HL-60/S4 treated with phorbol 12-myristate 13-acetate at 8.2 ng/mL for 4 days and 3 days (cell line): ENCODE data around the gene ACKR2.
"Not testable (repeated sequence)": the region's sequence is repeated elsewhere in the genome, so short reads cannot be mapped to it uniquely, and the experiment has no call there.

Source experiments
- in situ Hi-C: fragments of 300-500 bp; cut with MboI; formaldehyde crosslinking; loops from 2 replicates; pipeline ENCODE4 v1.15.0; 2022; ENCODE audit warnings: low sequenced_read_pairs

The ACKR2 gene

DNA sequence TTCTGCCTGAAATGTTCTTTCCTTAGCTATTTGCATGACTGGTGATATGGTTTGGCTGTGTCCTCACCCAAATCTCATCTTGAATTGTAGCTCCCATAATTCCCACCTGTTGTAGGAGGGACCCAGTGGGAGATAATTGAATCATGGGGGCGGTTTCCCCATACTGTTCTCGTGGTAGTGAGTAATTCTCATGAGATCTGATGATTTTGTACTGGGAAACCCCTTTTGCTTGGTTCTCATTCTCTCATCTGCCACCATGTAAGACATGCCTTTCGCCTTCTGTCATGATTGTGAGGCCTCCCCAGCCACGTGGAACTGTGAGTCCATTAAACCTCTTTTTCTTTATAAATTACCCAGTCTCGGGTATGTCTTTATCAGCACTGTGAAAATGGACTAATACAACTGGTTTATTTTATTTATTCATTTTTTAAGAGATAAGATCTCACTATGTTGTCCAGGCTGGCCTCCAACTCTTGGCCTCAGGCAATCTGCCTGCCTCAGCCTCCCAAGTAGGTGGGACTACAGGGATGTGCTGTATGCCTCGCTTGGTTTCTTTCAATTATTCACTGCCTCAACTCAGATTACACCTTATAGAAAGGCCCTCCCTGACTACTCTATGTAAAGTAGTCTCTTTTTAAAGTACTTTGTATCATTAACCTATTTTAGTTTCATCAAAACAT, 74.1 kb downstream of the ACKR2 start:
- in situ Hi-C loops, result not testable (repeated sequence)

DNA sequence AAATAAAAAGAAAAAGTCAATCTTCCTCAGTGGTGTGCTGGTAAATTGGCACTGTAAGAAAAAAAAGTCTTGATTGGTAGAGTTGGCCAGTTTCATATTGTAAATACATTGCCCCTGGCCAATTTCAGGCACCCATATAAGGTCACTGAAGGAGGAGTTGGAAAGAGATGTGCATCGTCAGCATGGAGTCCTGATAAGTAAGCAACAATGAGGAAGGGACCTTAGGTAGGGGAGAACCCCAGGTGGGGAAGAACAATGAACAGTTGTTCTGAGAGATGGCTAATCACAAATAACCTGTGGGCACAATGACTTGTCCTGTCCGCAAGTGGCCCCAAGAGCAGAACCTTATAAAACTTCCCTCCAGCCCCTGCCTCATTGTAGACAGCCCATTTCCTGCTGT, 75.1 kb downstream of the ACKR2 start:
- in situ Hi-C loops, result no loop called here

DNA sequence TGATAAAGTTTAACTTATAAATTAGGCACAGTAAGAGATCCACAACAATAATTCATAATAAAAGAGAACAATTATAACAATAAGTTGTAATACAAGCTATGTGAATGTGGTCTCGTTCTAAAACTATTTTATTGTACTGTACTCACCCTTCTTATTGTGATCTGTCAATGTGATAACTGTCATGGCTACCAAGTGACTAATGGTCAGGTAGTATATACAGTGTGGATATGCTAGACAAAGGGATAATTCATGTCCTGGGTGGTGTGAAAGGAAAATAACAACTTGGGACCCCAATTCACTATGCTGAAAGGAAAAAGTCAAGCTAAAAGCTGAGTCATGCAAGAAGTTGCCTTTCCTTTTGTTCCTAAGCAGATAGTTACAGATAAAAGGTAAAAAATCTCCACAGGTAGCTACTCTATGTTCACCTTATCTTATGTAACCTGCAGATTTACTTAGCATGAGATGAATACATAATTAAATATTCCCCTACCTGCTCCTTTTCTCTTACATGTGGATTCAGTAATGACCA, 77.1 kb downstream of the ACKR2 start:
- in situ Hi-C loops, result no loop called here

DNA sequence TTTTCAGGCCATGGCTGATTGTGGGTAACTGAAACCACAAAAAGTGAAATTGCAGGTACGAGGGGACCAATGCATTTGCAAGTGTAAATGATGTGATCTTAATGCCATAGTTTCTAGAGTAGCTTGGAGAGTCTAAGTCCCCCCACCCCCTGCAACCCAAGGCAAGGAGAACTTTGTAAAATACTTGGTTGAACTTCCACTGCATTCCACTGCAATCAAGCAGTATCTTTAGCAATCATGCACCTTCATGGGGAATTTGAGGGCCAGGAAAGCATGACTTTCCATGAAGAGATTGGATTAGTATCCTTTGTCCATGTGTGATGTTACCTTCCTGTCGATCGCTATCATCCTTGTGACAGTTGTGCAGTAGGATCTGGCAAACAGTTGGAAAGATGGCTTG, 77.8 kb downstream of the ACKR2 start:
- in situ Hi-C loops, result no loop called here

DNA sequence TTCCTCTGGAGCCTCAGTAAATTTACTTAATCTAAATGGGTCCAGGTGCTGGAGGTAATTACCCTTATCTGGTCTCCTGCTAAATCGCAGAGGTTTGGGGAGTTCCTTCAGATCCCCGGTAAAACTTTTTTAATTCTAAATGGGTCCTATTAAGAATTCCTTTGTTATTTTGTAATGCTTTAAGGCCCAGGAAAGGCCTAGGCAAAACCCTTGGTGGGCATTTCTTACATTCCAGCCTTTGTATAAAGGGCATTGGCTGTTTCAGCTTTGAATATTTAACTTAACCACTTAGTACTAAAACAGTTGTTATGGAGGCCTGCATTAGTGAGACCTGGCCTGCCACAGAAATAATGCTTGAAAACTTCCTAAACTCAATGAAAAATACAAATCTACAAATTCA, 81.8 kb downstream of the ACKR2 start:
- in situ Hi-C loops, result no loop called here

DNA sequence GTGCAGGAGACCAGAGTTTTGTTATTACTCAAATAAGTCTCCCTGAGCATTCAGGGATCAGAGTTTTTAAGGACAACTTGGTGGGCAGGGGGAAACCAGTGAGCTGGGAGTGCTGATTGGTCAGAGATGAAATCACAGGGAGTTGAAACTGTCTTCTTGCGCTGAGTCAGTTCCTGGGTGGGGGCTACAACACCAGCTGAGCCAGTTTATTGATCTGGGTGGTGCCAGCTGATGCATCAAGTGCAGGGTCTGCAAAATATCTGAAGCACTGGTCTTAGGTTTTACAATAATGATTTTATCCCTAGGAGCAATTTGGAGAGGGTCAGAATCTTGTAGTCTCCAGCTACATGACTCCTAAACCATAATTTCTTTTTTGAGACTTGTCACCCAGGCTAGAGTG, 82.9 kb downstream of the ACKR2 start:
- in situ Hi-C loops, result no loop called here

DNA sequence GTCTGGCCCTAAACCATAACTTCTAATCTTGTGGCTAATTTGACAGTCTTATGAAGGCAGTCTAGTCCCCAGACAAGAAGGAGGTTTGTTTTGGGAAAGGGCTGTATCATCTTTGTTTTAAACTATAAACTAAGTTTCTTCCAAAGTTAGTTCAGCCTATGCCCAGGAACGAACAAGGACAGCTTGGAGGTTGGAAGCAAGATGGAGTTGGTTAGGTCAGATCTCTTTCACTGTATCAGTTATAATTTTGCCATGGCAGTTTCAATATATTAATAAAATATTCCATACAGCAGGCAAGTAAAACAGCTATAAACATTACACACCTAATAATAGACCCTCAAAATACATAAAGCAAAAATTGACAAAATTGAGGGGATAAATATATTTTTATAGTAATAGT, 83.6 kb downstream of the ACKR2 start:
- in situ Hi-C loops, result no loop called here

DNA sequence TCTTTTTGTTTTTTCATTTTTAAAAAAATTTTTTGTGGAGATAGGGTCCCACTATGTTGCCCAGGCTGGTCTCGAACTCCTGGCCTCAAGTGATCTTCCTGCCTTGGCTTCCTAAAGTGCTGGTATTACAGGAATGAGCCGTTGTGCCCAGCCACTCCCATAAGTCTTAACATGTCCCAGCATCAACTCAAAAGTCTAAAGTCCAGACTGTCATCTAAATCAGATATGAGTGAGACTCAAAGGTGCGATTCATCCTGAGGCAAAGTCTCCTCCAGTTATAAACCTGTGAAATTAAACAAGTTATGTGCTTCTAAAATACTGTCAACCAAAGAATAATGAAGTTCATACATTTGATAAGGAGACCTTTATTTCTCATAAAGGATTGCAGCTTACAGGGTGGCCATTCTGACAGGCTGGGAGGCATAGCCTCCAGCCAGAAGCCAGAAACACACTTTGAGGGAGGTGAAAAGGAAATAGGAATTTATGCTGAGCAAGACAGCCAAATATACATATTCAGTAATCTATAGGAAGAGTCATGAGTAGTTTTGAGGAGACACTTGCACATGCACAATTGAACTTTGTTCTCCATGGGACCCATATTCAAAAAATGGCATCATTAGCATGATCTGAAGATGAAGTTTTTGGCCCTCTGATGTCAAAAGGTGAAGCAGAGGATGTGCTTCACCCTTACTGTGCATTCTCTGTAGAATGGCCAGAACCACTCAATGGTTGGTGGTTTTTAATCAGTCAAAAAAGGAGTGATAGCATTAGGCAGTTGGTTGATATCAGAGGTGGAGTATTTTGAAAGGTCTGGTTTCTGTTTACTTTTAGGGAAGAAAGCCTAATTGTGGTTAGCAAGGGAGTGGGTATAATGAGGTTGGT, 85.7 kb downstream of the ACKR2 start:
- in situ Hi-C loops, result no loop called here

DNA sequence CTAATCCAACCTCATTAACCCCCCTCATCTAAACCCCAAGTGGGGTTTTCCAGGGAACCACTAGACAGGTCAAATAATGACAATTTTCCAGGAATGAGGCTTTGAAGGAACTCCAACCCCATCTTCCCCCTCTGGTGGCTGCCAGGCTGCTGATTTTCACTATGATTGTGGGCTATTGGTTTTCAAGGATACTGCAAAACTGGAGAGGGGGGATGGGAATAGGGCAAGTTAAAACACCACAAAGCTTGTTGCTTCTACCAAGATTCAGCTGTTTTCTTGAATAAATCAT, 86.3 kb downstream of the ACKR2 start:
- in situ Hi-C loops, result no loop called here

DNA sequence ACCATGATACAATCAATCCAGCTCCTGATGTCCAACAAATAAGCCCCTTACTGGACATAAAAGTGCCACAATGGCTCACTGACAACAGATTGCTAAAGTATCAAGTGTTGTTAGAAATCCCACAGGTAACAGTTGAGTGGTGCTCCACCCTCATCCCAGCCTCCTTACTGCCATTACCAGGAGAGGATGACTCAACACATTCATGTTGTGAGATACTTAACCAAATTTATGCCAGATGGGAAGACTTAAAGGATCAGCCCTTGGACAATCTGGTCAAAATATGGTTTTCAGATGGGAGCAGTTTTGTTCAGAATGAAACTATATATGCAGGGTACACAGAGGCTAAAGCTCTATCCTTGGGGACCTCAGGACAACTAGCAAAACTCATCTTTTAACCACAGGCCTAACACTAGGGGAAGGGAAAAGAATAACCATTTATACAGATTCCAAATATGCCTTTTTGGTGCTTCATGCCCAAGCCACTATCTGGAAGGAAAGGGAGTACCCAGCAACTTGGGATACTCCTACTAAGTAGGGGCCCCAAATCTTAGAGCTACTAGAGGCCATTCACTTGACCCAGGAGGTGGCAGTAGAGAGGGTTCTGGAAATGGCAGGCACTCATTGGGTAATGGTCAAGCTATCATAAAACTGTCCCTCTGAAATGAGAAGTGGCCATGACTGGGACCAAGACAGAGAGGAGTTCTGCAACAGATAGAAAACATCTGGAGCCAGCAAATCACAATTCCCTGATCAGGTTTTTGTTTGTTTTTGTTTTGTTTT, 89.8 kb downstream of the ACKR2 start:
- in situ Hi-C loops, result no loop called here

DNA sequence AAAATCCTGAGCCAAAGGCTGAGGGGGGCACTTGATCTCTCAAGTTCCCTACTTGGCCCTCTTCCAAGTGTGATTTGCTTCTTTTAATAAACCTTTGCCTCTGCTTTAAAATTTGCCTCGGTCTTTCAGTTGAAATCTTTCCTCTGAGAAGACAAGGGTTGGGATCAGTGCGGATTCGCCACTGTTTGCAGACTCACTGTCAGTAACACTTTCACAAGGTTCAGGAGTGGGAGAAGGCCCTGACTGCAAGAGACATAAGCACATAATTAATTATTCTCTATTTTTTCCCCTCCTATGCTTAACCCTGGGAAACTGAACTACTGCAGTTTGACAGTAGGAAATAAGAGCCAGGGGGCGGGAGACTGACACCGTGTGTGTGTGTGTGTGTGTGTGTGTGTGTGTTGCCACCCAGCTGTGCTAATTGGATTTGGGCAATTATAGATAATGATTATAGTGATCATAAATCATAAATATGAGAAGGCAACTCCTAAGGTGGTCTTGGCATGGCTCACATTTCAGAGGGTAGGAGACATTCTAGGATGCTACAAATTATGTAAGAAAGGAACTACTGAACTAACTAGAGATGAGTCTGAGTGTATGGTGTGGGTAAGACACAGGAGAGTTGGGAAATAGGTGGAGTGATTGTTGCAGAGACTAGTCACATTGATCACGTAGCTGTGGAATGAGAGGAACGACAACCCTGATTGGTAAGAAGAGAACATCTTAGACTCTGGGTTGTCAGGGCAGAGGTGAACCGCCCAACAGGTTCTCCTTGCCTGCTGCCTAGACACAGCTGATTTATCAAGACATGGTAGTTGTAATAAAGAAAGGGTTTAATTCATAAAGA, 91.2 kb downstream of the ACKR2 start:
- in situ Hi-C loops, result no loop called here

DNA sequence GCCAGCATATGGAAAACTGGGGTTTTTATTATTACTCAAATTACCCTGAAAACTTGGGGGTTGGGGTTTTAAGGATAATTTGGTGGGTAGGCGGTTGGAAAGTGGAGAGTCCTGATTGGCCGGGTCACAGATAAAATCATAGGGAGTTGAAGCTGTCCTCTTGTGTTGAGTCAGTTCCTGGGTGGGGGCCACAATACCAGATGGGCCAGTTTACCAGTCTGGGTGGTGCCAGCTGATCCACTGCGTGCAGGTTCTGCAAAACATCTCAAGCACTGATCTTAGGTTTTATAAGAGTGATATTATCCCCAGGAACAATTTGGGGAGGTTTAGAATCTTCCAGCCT, 91.8 kb downstream of the ACKR2 start:
- in situ Hi-C loops, result no loop called here

DNA sequence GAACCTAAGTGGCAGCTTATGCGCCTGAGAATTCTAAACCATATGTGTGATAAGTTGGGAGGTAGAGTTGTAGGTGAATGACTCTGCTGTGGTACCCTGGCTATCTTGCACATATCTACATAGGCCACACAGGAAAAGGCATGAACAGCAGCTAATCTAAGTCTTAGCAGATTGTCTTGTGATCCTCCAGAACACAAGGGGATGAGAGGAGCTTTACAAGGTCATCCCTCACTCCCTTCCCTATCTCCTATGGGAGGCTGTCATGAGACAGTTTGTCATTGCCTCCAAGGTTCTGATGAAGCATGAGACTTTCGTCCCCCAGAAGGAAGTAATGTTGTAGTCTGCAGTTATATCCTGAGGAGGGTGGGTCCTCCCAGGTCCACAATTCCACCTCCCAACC, 93.0 kb downstream of the ACKR2 start:
- in situ Hi-C loops, result no loop called here

DNA sequence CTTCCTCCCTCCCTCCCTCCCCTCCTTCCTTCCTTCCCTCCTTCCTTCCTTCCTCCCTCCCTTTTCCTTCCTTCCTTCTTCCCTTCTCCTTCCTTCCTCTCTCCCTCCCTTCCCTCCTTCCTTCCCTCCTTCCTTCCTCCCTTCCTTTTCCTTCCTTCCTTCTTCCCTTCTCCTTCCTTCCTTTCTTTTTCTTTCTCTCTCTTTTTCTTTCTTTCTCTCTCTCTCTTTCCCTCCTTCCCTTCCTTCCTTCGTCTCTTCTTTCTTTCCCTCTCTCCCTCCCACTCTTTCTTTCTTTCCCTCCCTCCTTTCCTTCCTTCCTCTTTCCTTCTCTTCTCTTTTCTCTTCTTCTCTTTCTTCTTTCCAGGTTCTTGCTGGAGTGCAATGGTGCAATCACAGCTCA, 94.8 kb downstream of the ACKR2 start:
- in situ Hi-C loops, result no loop called here

DNA sequence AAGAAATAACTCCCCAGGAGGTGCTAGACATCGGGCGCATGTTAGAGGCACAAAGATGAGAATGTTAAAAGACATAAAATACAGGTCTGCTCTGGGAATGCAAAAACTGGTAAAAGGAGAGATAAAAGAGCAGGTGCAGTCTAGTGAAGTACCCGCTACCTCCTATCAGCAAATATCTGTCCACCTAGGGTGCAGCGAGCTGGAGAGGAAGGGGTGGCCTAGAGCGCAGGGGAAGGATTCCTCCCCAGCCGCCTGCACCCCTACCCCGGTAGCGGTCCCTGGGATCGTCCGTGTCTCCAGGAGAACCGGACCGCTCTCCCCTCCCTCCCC, 96.5 kb downstream of the ACKR2 start:
- in situ Hi-C loops, result no loop called here

DNA sequence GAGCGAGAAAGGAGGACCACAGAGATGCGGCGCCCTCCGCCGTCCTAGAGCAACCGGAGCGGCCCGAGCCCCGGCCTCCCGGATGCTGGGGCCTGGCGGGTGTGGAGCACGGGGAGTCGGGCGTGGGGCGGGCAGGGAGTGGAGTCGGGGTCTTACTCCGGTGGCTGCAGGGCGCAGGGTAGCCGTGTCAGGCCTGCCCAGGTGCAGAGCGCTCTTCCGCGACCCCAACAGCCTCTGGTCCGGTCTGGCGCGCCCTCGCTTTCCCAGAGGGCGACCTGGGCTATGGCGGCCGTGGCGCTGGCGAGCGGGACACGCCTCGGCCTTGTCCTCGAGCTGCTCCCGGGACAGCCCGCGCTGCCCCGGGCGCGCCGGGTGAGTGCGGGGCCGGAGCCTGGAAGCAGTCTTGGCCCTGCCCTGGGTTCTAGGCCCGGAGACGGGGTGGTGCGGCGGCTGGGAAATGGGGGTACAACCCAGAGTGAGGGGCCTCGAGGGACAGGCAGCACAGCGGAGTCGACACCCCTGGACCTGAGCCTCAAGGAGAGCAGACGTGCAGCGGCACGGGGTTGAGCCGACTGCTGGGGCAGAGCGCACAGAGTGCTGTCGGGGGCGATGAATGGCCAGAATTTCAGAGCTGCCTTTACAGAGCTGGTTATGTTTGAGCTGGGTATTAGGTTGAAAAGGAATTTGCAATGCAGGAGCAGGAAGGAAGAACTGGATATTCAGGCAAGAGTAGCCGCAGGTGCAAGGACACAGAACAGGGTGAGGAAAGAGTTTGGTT, 97.0 kb downstream of the ACKR2 start, which contains the start of gene ZNF662:
TSS of gene ZNF662 (plus strand) at position 73 of the 778 bp plus-strand sequence. CDS start 1,973 bp downstream, outside the sequence.
- in situ Hi-C loops, result no loop called here

DNA sequence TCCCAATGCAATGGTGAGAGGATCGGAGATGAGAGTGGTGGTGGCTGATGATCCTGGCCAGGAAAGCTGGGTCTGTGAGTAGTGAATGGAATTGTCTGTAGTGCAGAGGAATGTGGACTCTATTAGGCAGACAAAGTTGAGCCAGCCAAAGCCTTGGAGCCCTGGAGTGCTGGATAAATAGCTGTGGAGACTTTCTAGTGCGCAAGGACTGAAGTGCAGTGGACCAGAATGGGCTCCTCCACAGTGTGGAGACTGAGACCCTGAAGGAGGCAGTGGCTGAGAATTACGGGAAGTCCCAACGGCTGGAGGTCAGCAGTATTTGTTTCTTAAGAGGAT, 97.6 kb downstream of the ACKR2 start:
- in situ Hi-C loops, result no loop called here

DNA sequence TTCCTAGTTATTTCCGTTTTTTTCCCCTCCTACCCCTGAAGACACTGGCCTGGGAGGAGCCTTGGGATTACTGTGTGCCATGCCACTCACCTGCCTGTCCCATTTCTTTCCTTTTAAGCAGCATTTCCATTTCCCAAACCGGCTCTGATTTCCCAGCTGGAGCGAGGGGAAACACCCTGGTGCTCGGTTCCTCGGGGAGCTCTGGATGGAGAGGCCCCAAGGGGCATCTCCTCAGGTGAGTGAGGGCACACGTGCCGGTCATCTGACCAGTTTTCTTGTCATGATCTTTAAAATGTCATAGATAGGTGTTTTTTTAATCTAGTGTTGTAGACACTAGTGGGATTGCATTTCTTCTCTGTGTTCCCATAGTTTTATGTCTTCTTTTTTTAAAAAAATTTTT, 99.4 kb downstream of the ACKR2 start:
- in situ Hi-C loops, result no loop called here

DNA sequence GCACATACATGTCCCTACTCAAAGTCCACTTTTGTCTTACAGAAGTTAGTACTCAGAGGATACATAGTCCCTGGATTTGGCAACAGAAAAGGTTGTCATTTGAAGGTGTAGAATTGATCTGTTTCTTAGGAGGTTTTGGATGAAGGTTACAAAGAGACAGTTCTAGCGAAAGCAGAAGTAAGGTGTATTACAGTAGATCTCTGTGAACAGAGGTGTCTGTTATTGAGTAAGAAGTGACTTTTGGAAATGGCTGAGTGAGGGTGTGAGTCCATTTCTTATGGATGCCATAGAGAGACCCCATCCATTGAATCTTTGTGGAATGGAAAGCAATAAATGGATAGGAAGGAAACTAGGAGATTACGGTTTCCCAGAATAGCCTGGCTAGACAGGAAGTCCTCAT, 102.3 kb downstream of the ACKR2 start:
- in situ Hi-C loops, result no loop called here

DNA sequence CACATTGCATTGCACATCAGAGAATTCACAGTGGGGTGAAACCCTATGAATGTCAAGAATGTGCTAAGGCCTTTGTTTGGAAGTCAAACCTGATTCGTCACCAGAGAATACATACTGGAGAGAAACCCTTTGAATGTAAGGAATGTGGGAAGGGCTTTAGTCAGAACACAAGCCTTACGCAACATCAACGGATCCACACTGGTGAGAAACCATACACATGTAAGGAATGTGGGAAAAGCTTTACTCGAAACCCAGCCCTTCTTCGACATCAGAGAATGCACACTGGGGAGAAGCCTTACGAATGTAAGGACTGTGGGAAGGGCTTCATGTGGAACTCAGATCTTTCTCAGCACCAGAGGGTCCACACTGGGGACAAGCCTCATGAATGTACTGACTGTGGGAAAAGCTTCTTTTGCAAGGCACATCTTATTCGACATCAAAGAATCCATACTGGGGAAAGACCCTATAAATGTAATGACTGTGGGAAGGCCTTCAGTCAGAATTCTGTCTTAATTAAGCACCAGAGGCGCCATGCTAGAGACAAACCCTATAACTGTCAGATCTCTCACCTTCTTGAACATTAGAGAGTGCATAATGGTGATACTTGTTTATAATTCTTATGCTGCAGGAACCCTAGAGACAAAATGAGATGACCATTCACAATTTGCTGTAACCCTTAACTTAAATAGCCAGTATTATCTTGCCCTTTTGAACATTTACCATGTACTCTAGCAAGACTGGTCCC, 105.7 kb downstream of the ACKR2 start:
- in situ Hi-C loops, result no loop called here
